AG04450 (cell line): Measurements from ENCODE around the gene SMIM5. TPM values are rescaled to one million over a fixed set of nuclear protein-coding genes. Genes with fewer than 3 reads are reported as not detected.

Experiments
- CTCF ChIA-PET: fragments of 300-600, 350-600 bp; formaldehyde crosslinking; extraction: SDS; loops from one replicate; lab custom pipeline; 2022; ENCODE audit warnings: antibody characterized with exemption, inconsistent platforms; lab: Charles Lee
- POLR2A ChIA-PET: fragments of 350-600 bp; formaldehyde crosslinking; extraction: SDS; loops from one replicate; lab custom pipeline; 2021; ENCODE audit warnings: antibody characterized with exemption, inconsistent platforms; lab: Yijun Ruan, JAX
- DNase-seq: peaks from one replicate; pipeline ENCODE4 v3.0.0-alpha.2; 2011; ENCODE audit warnings: low read depth, low spot score
- H3K27ac ChIP-seq: one replicate; pipeline ENCODE4 v1.5.1; 2012; ENCODE audit warnings: low read depth, low read length, control low read depth
- H3K27me3 ChIP-seq: one replicate; pipeline ENCODE4 v1.6.0; 2012; ENCODE audit warnings: low read length; ENCODE audit not compliant: control insufficient read depth, insufficient read depth
- H3K4me3 ChIP-seq: 2 replicates; pipeline ENCODE4 v1.5.1; 2011; ENCODE audit warnings: mild to moderate bottlenecking, low read depth, low read length, control low read depth
- H3K9me3 ChIP-seq: 2 replicates; pipeline ENCODE4 v1.5.1; 2012; ENCODE audit warnings: low read length; ENCODE audit not compliant: control insufficient read depth, insufficient read depth
- CTCF ChIP-seq: IDR thresholded peaks from 2 replicates; pipeline ENCODE4 v1.5.1; 2011; ENCODE audit warnings: low read depth, low read length, control low read depth, inconsistent platforms
- polyA plus RNA-seq: library from polyadenylated mRNA; depleted of rRNA; stranded (reverse); fragments of >200 nt; gene quantifications from 2 replicates; pipeline ENCODE4 v1.2.3, GENCODE V29; 2011

The SMIM5 gene
- polyA plus RNA-seq, 1 experiment, result not detected

- CTCF ChIA-PET, result interaction anchor here (0.8 to 2.1 kb wide), 2 partner anchors 11 to 19 kb away, joined by 3 to 7 read pairs; partner anchors contain the start of gene SMIM5
- no peak for DNase-seq
- POLR2A ChIA-PET, result no interaction called here
- Histone ChIP-seq H3K27me3 (peaks cover 3% of the 10 kb centered on the region), H3K9me3 (no peaks in the 10 kb centered on the region; the same call in 1 of the 2 replicates), H3K27ac (no peak overlapping the region), H3K4me3 (no peak overlapping the region)
- no peak for TF ChIP-seq CTCF
These were observed 18.5 kb upstream of the SMIM5 start for GRCh38 chr17:75614556-75615270.

GRCh38 chr17:75615301-75615700, 17.9 kb upstream of the SMIM5 start:
- Histone ChIP-seq H3K27me3 (peaks cover 3% of the 10 kb centered on the region), H3K9me3 (no peaks in the 10 kb centered on the region; the same call in 1 of the 2 replicates), H3K4me3 (no peak overlapping the region), H3K27ac (no peak overlapping the region)
- CTCF ChIA-PET, result interaction anchor here (3.1 kb wide), 1 partner anchor 18 kb away, joined by 14 read pairs; the partner anchor contains the start of gene SMIM5
- TF ChIP-seq CTCF, result no peak
- DNase-seq, result no peak
- POLR2A ChIA-PET, result no interaction called here

GRCh38 chr17:75616521-75617122, 16.6 kb upstream of the SMIM5 start:
- H3K9me3 ChIP-seq, result no peaks in the 10 kb centered on the region; the same call in 1 of the 2 replicates
- no peak for DNase-seq
- POLR2A ChIA-PET, result no interaction called here
- H3K4me3 ChIP-seq, result no peak overlapping the region
- H3K27ac ChIP-seq, result no peak overlapping the region
- H3K27me3 ChIP-seq, result peaks cover 7% of the 10 kb centered on the region
- CTCF ChIA-PET, result interaction anchor here (1.1 to 3.1 kb wide), 3 partner anchors 8 to 137 kb away, joined by 3 to 14 read pairs (median 3); partner anchors contain the start of gene SMIM5
- no peak for TF ChIP-seq CTCF

- ChIA-PET CTCF (interaction anchor here (1.0 to 3.1 kb wide), 4 partner anchors 9 to 136 kb away, joined by 3 to 14 read pairs (median 3); partner anchors contain the start of gene SMIM5), POLR2A (no interaction called here)
- Histone ChIP-seq H3K27ac (no peak overlapping the region), H3K4me3 (no peak overlapping the region), H3K27me3 (peaks cover 11% of the 10 kb centered on the region), H3K9me3 (no peaks in the 10 kb centered on the region; the same call in 1 of the 2 replicates)
- TF ChIP-seq CTCF, result no peak
- no peak for DNase-seq
These were observed 16.0 kb upstream of the SMIM5 start for GRCh38 chr17:75617218-75617617.

GRCh38 chr17:75617675-75618074, 15.6 kb upstream of the SMIM5 start:
- Histone ChIP-seq H3K27ac (no peak overlapping the region), H3K9me3 (no peaks in the 10 kb centered on the region; the same call in 1 of the 2 replicates), H3K27me3 (peaks cover 15% of the 10 kb centered on the region), H3K4me3 (no peak overlapping the region)
- ChIA-PET CTCF (interaction anchor here (1.0 to 3.1 kb wide), 4 partner anchors 9 to 136 kb away, joined by 3 to 14 read pairs (median 3); partner anchors contain the start of gene SMIM5), POLR2A (no interaction called here)
- no peak for TF ChIP-seq CTCF
- DNase-seq, result no peak
